H1 (cell line): Measurements from ENCODE around the gene GRK6. TPM values are rescaled to one million over a fixed set of nuclear protein-coding genes. Genes with fewer than 3 reads are reported as not detected.
A peak's percentile ranks its signal among the peaks of the same experiment; 100 is the strongest.

Source experiments
- CTCF ChIA-PET: fragments of 300-600 bp; sonication (Branson Sonifier 250); formaldehyde crosslinking; loops from one replicate; lab custom pipeline; 2021; ENCODE audit not compliant: partially characterized antibody; lab: Charles Lee
- POLR2A ChIA-PET: fragments of 300-600 bp; sonication (Branson Sonifier 250); formaldehyde crosslinking; loops from one replicate; lab custom pipeline; 2021; ENCODE audit warnings: inconsistent platforms; ENCODE audit not compliant: partially characterized antibody; lab: Charles Lee
- DNase-seq, 2 experiments: peaks; one replicate each; pipeline versions ENCODE4 v3.0.0 to v3.0.0-alpha.2; 2010 to 2022; ENCODE audit warnings: low spot score in 2 of 2, low read depth in 1 of 2, mixed read lengths in 1 of 2
- FAIRE-seq: peaks from 2 replicates; lab custom pipeline; 2011; peaks lifted over from hg19 to GRCh38; lab: Jason Lieb, UNC
- H2AFZ ChIP-seq: 2 replicates; pipeline ENCODE4 v1.8.1; 2012; ENCODE audit warnings: low read length, inconsistent platforms
- H2AK5ac ChIP-seq: 2 replicates; pipeline ENCODE4 v1.6.1; 2013; ENCODE audit warnings: low read depth, low read length
- H2BK120ac ChIP-seq: replicated peaks from 2 replicates; pipeline ENCODE3; 2013; ENCODE audit warnings: low read depth, low read length, inconsistent platforms
- H2BK12ac ChIP-seq: 2 replicates; pipeline ENCODE4 v1.6.1; 2013; ENCODE audit warnings: low read depth, low read length
- H2BK15ac ChIP-seq: 2 replicates; pipeline ENCODE4 v1.6.1; 2013; ENCODE audit warnings: low read length
- H2BK20ac ChIP-seq: 2 replicates; pipeline ENCODE4 v1.6.1; 2013; ENCODE audit warnings: low read length
- H2BK5ac ChIP-seq: 2 replicates; pipeline ENCODE4 v1.6.1; 2013; ENCODE audit warnings: low read depth, low read length
- H3K14ac ChIP-seq: 2 replicates; pipeline ENCODE4 v1.6.1; 2013; ENCODE audit warnings: inconsistent platforms; ENCODE audit not compliant: insufficient read length
- H3K18ac ChIP-seq: 2 replicates; pipeline ENCODE4 v1.6.1; 2013; ENCODE audit warnings: low read length; ENCODE audit errors: extremely low read depth
- H3K23ac ChIP-seq: 2 replicates; pipeline ENCODE4 v1.6.1; 2013; ENCODE audit warnings: inconsistent platforms; ENCODE audit not compliant: insufficient read length
- H3K23me2 ChIP-seq: 2 replicates; pipeline ENCODE4 v1.6.1; 2013; ENCODE audit warnings: low read depth, low read length
- H3K27ac ChIP-seq: 2 replicates; pipeline ENCODE4 v1.6.1; 2011; ENCODE audit warnings: low read depth, low read length, inconsistent platforms
- H3K27me3 ChIP-seq, 4 experiments: replicated peaks in 1 of 4; 1 replicate in 1 of 4; 2 replicates in 3 of 4; pipeline versions ENCODE4 v1.6.1 to v1.8.1; 2011 to 2013; ENCODE audit warnings: low read length in 3 of 4, mild to moderate bottlenecking in 3 of 4, inconsistent platforms in 2 of 4, mixed read lengths in 2 of 4, moderate library complexity in 1 of 4; ENCODE audit not compliant: control insufficient read depth in 3 of 4, insufficient read depth in 3 of 4; ENCODE audit errors: extremely low read depth in 1 of 4
- H3K36me3 ChIP-seq, 4 experiments: 2 replicates each; pipeline versions ENCODE4 v1.6.1 to v1.8.1; 2011 to 2013; ENCODE audit warnings: mild to moderate bottlenecking in 4 of 4, low read length in 3 of 4, moderate library complexity in 2 of 4, control low read depth in 1 of 4, inconsistent platforms in 1 of 4; ENCODE audit not compliant: insufficient read depth in 4 of 4, control insufficient read depth in 2 of 4
- H3K4ac ChIP-seq: replicated peaks from 2 replicates; pipeline ENCODE3; 2013; ENCODE audit warnings: low read length, low read depth, mixed read lengths, inconsistent platforms; ENCODE audit not compliant: insufficient read length
- H3K4me1 ChIP-seq, 4 experiments: replicated peaks in 1 of 4; 1 replicate in 1 of 4; 2 replicates in 3 of 4; pipeline versions ENCODE4 v1.6.1 to v1.8.1; 2011 to 2013; ENCODE audit warnings: low read length in 3 of 4, inconsistent platforms in 2 of 4, mixed read lengths in 1 of 4; ENCODE audit not compliant: insufficient read depth in 4 of 4, control insufficient read depth in 3 of 4
- H3K4me2 ChIP-seq, 2 experiments: 2 replicates each; pipeline versions ENCODE4 v1.6.1 to v1.8.1; 2011 to 2013; ENCODE audit warnings: low read depth in 2 of 2, low read length in 2 of 2, control low read depth in 1 of 2, inconsistent platforms in 1 of 2, mild to moderate bottlenecking in 1 of 2; ENCODE audit not compliant: insufficient read depth in 1 of 2
- H3K4me3 ChIP-seq, 4 experiments: fragments of 200-600, 300-600 bp in 1 of 4; sonication (generic), shearing (Covaris generic), sonication (Bioruptor Twin) in 1 of 4; 2 replicates each; pipeline versions ENCODE4 v1.5.1 to v1.8.1; 2011 to 2016; ENCODE audit warnings: low read length in 4 of 4, low read depth in 3 of 4, control low read depth in 2 of 4, inconsistent platforms in 2 of 4, mild to moderate bottlenecking in 2 of 4, mixed read lengths in 1 of 4, moderate library complexity in 1 of 4; ENCODE audit not compliant: insufficient read depth in 2 of 4; ENCODE audit errors: extremely low read depth in 1 of 4
- H3K56ac ChIP-seq: replicated peaks from 2 replicates; pipeline ENCODE3; 2013; ENCODE audit warnings: low read depth, mild to moderate bottlenecking, mixed read lengths, low read length, inconsistent platforms; ENCODE audit not compliant: insufficient read length
- H3K79me1 ChIP-seq: 2 replicates; pipeline ENCODE4 v1.6.1; 2013; ENCODE audit warnings: low read depth, low read length, control low read depth
- H3K79me2 ChIP-seq, 2 experiments: 2 replicates each; pipeline versions ENCODE4 v1.6.1 to v1.8.1; 2012 to 2013; ENCODE audit warnings: low read length in 2 of 2, mild to moderate bottlenecking in 2 of 2, inconsistent platforms in 1 of 2; ENCODE audit not compliant: insufficient read depth in 2 of 2, control insufficient read depth in 1 of 2
- H3K9ac ChIP-seq, 4 experiments: replicated peaks in 1 of 4; 1 replicate in 1 of 4; 2 replicates in 3 of 4; pipeline versions ENCODE4 v1.6.1 to v1.8.1; 2011 to 2013; ENCODE audit warnings: low read depth in 3 of 4, low read length in 3 of 4, control low read depth in 2 of 4, mild to moderate bottlenecking in 2 of 4, moderate library complexity in 2 of 4, inconsistent platforms in 1 of 4; ENCODE audit errors: extremely low read depth in 1 of 4
- H3K9me3 ChIP-seq, 2 experiments: 2 replicates each; pipeline versions ENCODE4 v1.6.1 to v1.8.1; 2012 to 2013; ENCODE audit warnings: mild to moderate bottlenecking in 2 of 2, moderate library complexity in 2 of 2, control low read depth in 1 of 2, inconsistent platforms in 1 of 2, low read depth in 1 of 2, low read length in 1 of 2, mixed read lengths in 1 of 2; ENCODE audit not compliant: insufficient read depth in 2 of 2
- H4K20me1 ChIP-seq, 2 experiments: replicated peaks in 1 of 2; 2 replicates each; pipeline versions ENCODE3 to v1.8.1; 2011 to 2013; ENCODE audit warnings: inconsistent platforms in 2 of 2, low read length in 2 of 2, mild to moderate bottlenecking in 1 of 2; ENCODE audit not compliant: insufficient read depth in 2 of 2, control insufficient read depth in 1 of 2
- H4K5ac ChIP-seq: 2 replicates; pipeline ENCODE4 v1.6.1; 2013; ENCODE audit warnings: low read length, low read depth, mixed read lengths, inconsistent platforms; ENCODE audit not compliant: insufficient read length
- H4K8ac ChIP-seq: 2 replicates; pipeline ENCODE4 v1.8.0; 2013; ENCODE audit warnings: mild to moderate bottlenecking, moderate library complexity, low read length, inconsistent platforms; ENCODE audit not compliant: insufficient read depth; ENCODE audit errors: extremely low read depth
- H4K91ac ChIP-seq: replicated peaks from 2 replicates; pipeline ENCODE3; 2013; ENCODE audit warnings: low read length, mixed read lengths, inconsistent platforms; ENCODE audit not compliant: insufficient read length
- ASH2L ChIP-seq: fragments of 200-600, 300-600 bp; sonication (generic); IDR thresholded peaks from one replicate; pipeline ENCODE4 v1.7.1; 2017; ENCODE audit warnings: low read length
- E2F6 ChIP-seq: IDR thresholded peaks from 2 replicates; pipeline ENCODE4 v1.6.1; 2012; ENCODE audit warnings: inconsistent platforms
- EP300 ChIP-seq, 2 experiments: IDR thresholded peaks; 1 replicate in 1 of 2; 2 replicates in 1 of 2; pipeline ENCODE4 v1.6.1; 2011 to 2012; ENCODE audit warnings: low read depth in 2 of 2, low read length in 2 of 2, mild to moderate bottlenecking in 2 of 2, borderline replicate concordance in 1 of 2, inconsistent platforms in 1 of 2, moderate library complexity in 1 of 2
- KDM1A ChIP-seq: fragments of 200-600, 300-600 bp; sonication (generic); IDR thresholded peaks from 2 replicates; pipeline ENCODE4 v1.7.1; 2016; ENCODE audit warnings: mild to moderate bottlenecking, low read length, borderline replicate concordance
- PHF8 ChIP-seq: fragments of 200-600 bp; sonication (generic); conservative IDR thresholded peaks from 2 replicates; pipeline ENCODE4 v1.7.1; 2012; ENCODE audit warnings: low read depth, mild to moderate bottlenecking, inconsistent platforms, low read length, moderate library complexity
- RBBP5 ChIP-seq: IDR thresholded peaks from 2 replicates; pipeline ENCODE4 v1.7.1; 2012; ENCODE audit warnings: low read depth, mild to moderate bottlenecking, inconsistent platforms, low read length, moderate library complexity, borderline replicate concordance
- SIX5 ChIP-seq: IDR thresholded peaks from 2 replicates; pipeline ENCODE4 v1.6.1; 2011; ENCODE audit warnings: mild to moderate bottlenecking, low read depth, low read length
- SP4 ChIP-seq: IDR thresholded peaks from 2 replicates; pipeline ENCODE4 v1.6.1; 2012; ENCODE audit warnings: low read length, inconsistent platforms
- TEAD4 ChIP-seq: IDR thresholded peaks from 2 replicates; pipeline ENCODE4 v1.6.1; 2012; ENCODE audit warnings: low read depth, low read length, inconsistent platforms, mixed read lengths
- WGBS, 2 experiments: shearing (Covaris generic) in 1 of 2; methylation state at CpG; one replicate each; pipeline versions ENCODE4 v1.1.6 to v1.1.7; 2013 to 2015; ENCODE audit warnings: low lambda C conversion rate in 2 of 2, mixed read lengths in 2 of 2, inconsistent platforms in 1 of 2, low coverage in 1 of 2, missing lambda C conversion rate in 1 of 2; ENCODE audit not compliant: insufficient replicate concordance in 2 of 2, insufficient coverage in 1 of 2, insufficient read length in 1 of 2; ENCODE audit errors: extremely low coverage in 1 of 2, missing lambda C conversion rate in 1 of 2; 5-methylcytosine and 5-hydroxymethylcytosine counted together
- polyA plus RNA-seq, 7 experiments: library from polyadenylated mRNA; depleted of rRNA in 3 of 7; stranded (reverse) in 5 of 7; unstranded in 2 of 7; fragments of >200 nt in 5 of 7; fragments of 200-250 nt in 2 of 7; gene quantifications; 1 replicate in 5 of 7; 2 replicates in 1 of 7; 4 replicates in 1 of 7; pipeline versions ENCODE4 v1.2.1 to v1.2.3, GENCODE V29; 2011 to 2013; ENCODE audit warnings: missing spikeins in 2 of 7, mixed read lengths in 2 of 7
- total RNA-seq: library from RNA; stranded (reverse); fragmentation: NEBNext Ultra II Directional; extraction: Animal tissue kit (Norgen Biotek cat#: 25700); gene quantifications from 2 replicates; pipeline ENCODE4 v1.2.1, GENCODE V29; 2021

Gene GRK6
- total and polyA plus RNA-seq, 2 of the 8 experiments (the other 6 are each of a cell fraction or from before 2014, with no cell fraction given), result 31.8 to 57.8 TPM

- DNase-seq (no peak), FAIRE-seq (no peak)
- Histone ChIP-seq H3K36me3 (peaks cover 11 to 33% (median 16%) of the 10 kb centered on the region in 4 experiments), H3K9ac (peak overlapping the region; percentile 89 to 100 (median 92)), H4K91ac (peak overlapping the region; percentile 96), H3K79me2 (peaks cover 14 to 47% of the 10 kb centered on the region in 2 experiments), H3K4ac (peak overlapping the region; percentile 95), H3K27ac (peak overlapping the region; percentile 90), H2AK5ac (0 out of 2 replicates have a peak overlapping the region, but pooled peaks have one; percentile 66), H2BK20ac (no peak overlapping the region), H2AFZ (no peak overlapping the region), H2BK15ac (no peak overlapping the region), H3K18ac (peak overlapping the region; percentile 98), H2BK120ac (no peak overlapping the region), H3K79me1 (peaks cover 24% of the 10 kb centered on the region), H3K9me3 (no peaks in the 10 kb centered on the region), H2BK5ac (peak overlapping the region; percentile 97; the same call in 1 of the 2 replicates), H3K4me1 (peaks cover 11 to 46% (median 39%) of the 10 kb centered on the region in 4 experiments), H2BK12ac (no peak overlapping the region), H4K5ac (peak overlapping the region; percentile 88), H4K20me1 (peaks cover 31 to 32% of the 10 kb centered on the region in 2 experiments), H3K4me2 (peak overlapping the region; percentile 76 to 78), H3K27me3 (no peaks in the 10 kb centered on the region), H3K23me2 (peaks cover 3% of the 10 kb centered on the region), H3K14ac (no peak overlapping the region), H3K4me3 (peak overlapping the region; percentile 78 to 96 (median 88)), H3K23ac (no peak overlapping the region), H4K8ac (peak overlapping the region; percentile 98; the same call in 1 of the 2 replicates), H3K56ac (peak overlapping the region; percentile 95)
- CTCF ChIA-PET, result interaction anchor here (0.7 to 7.9 kb wide), 8 partner anchors 8 to 82 kb away, joined by 3 to 64 read pairs (median 9); no protein-coding TSS in a partner anchor
- 0% methylated on average over 6 of the region's 93 CpGs; no CpG with 5 or more reads in 1 of the 2 experiments for WGBS, 2 experiments
- POLR2A ChIA-PET, result interaction anchor here (0.7 to 67.5 kb wide), 10 partner anchors 4 to 162 kb away, joined by 3 to 3349 read pairs (median 5); partner anchors contain the start of genes B4GALT7, DBN1, DDX41 and DOK3
- TF ChIP-seq ASH2L, result peak; percentile 26
- TF ChIP-seq RBBP5, result no peak
- 0 out of 2 replicates have a peak, but pooled peaks have one; percentile 60 for TF ChIP-seq SP4
- no peak for TF ChIP-seq TEAD4
- TF ChIP-seq KDM1A, result 0 out of 2 replicates have a peak, but pooled peaks have one; percentile 21
- TF ChIP-seq EP300 (IDR thresholded peaks at IDR 0.05; ENCODE audit: borderline replicate concordance in 1 of 2, low read depth in 2 of 2, low read length in 2 of 2), result peak in 1 of 2 experiments; percentile 33; a peak in 1 of 3 replicates
- TF ChIP-seq SIX5, result no peak
- peak; percentile 48 for TF ChIP-seq PHF8
- no peak for TF ChIP-seq E2F6
Measured at GRCh38 chr5:177472460-177473442, 46.3 kb downstream of the GRK6 start.
